Ishikawa (cell line): ENCODE data around the gene SPPL2C.

Experiments
- CEBPB ChIP-seq: IDR thresholded peaks from 2 replicates; pipeline ENCODE4 v1.6.1; 2012
- CREB1 ChIP-seq: IDR thresholded peaks from 2 replicates; pipeline ENCODE4 v1.6.1; 2012; ENCODE audit warnings: low read depth
- EGR1 ChIP-seq: IDR thresholded peaks from 2 replicates; pipeline ENCODE4 v1.6.1; 2012
- EP300 ChIP-seq: IDR thresholded peaks from 2 replicates; pipeline ENCODE4 v1.6.1; 2012; ENCODE audit warnings: borderline replicate concordance
- FOXM1 ChIP-seq: IDR thresholded peaks from 2 replicates; pipeline ENCODE4 v1.6.1; 2012; ENCODE audit warnings: low read depth, borderline replicate concordance
- MAX ChIP-seq: IDR thresholded peaks from 2 replicates; pipeline ENCODE4 v1.6.1; 2012
- NFIC ChIP-seq: IDR thresholded peaks from 2 replicates; pipeline ENCODE4 v1.6.1; 2012
- RAD21 ChIP-seq: IDR thresholded peaks from 2 replicates; pipeline ENCODE4 v1.6.1; 2012; ENCODE audit warnings: low read depth
- REST ChIP-seq: IDR thresholded peaks from 2 replicates; pipeline ENCODE4 v1.6.1; 2012; ENCODE audit warnings: low read depth, mild to moderate bottlenecking
- TAF1 ChIP-seq: IDR thresholded peaks from 2 replicates; pipeline ENCODE4 v1.6.1; 2012; ENCODE audit warnings: low read depth, mild to moderate bottlenecking
- TCF12 ChIP-seq: IDR thresholded peaks from 2 replicates; pipeline ENCODE4 v1.6.1; 2012; ENCODE audit warnings: low read depth
- TEAD4 ChIP-seq: IDR thresholded peaks from 2 replicates; pipeline ENCODE4 v1.6.1; 2012
- USF1 ChIP-seq: IDR thresholded peaks from 2 replicates; pipeline ENCODE4 v1.6.1; 2012
- YY1 ChIP-seq: IDR thresholded peaks from 2 replicates; pipeline ENCODE4 v1.6.1; 2012; ENCODE audit warnings: low read depth
- ZBTB7A ChIP-seq: IDR thresholded peaks from 2 replicates; pipeline ENCODE4 v1.6.1; 2012; ENCODE audit warnings: low read depth

The SPPL2C gene

GRCh38 chr17:45835481-45835880, 9.2 kb upstream of the SPPL2C start:
- no peak for TF ChIP-seq TCF12
- TF ChIP-seq FOXM1: no peak
- TF ChIP-seq REST: no peak
- TF ChIP-seq TAF1: no peak
- no peak for TF ChIP-seq CEBPB
- TF ChIP-seq YY1: no peak
- no peak for TF ChIP-seq MAX
- TF ChIP-seq TEAD4: no peak
- TF ChIP-seq NFIC: no peak
- TF ChIP-seq CREB1: no peak
- no peak for TF ChIP-seq ZBTB7A
- no peak for TF ChIP-seq USF1
- no peak for TF ChIP-seq RAD21
- TF ChIP-seq EGR1: no peak
- no peak for TF ChIP-seq EP300

GRCh38 chr17:45836047-45837044, 8.3 kb upstream of the SPPL2C start:
- no peak for TF ChIP-seq TEAD4
- no peak for TF ChIP-seq NFIC
- TF ChIP-seq MAX: no peak
- no peak for TF ChIP-seq FOXM1
- no peak for TF ChIP-seq TCF12
- TF ChIP-seq ZBTB7A: no peak
- no peak for TF ChIP-seq YY1
- TF ChIP-seq TAF1: no peak
- no peak for TF ChIP-seq EGR1
- TF ChIP-seq CREB1: no peak
- no peak for TF ChIP-seq EP300
- TF ChIP-seq RAD21: no peak
- TF ChIP-seq REST: no peak
- TF ChIP-seq USF1: no peak
- no peak for TF ChIP-seq CEBPB

GRCh38 chr17:45837187-45837586, 7.5 kb upstream of the SPPL2C start:
- TF ChIP-seq RAD21 (no peak), TEAD4 (no peak), MAX (no peak), CEBPB (no peak), EP300 (no peak), YY1 (no peak), TCF12 (no peak), CREB1 (no peak), TAF1 (no peak), FOXM1 (no peak), USF1 (no peak), REST (no peak), EGR1 (no peak), NFIC (no peak)
